GM08714 (cell line): ENCODE measurements around the gene PDE11A.

Experiments
- H3K4me3 ChIP-seq: fragments of 200-500 bp; sonication (Bioruptor generic); 2 replicates; pipeline ENCODE4 v1.5.1; 2014; ENCODE audit warnings: mild to moderate bottlenecking, low read length, inconsistent platforms
- ZNF274 ChIP-seq: IDR thresholded peaks from 2 replicates; pipeline ENCODE4 v1.6.1; 2012; ENCODE audit warnings: mild to moderate bottlenecking, low read depth, low read length

PDE11A gene

DNA sequence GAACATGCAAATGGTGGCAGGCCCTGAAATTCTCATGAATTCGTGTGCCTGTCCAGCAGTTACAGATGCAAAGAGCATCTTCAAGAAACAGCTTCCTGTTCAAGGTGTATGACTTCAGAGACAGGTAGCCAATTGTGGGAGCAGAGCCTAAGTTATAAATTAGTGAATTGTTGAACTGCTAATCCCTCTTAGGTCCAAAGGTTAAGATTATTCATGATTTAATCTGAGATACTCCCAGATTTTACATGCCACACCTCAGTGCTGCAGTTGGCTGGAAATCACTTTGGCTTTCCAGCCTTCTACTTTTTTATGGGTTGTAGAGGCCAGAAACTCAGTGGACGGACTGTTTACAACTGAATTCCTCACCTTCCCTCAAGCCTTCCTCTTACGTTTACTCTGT, 432.2 kb downstream of the PDE11A start:
- TF ChIP-seq ZNF274, result no peak
- no peak overlapping the region for H3K4me3 ChIP-seq

DNA sequence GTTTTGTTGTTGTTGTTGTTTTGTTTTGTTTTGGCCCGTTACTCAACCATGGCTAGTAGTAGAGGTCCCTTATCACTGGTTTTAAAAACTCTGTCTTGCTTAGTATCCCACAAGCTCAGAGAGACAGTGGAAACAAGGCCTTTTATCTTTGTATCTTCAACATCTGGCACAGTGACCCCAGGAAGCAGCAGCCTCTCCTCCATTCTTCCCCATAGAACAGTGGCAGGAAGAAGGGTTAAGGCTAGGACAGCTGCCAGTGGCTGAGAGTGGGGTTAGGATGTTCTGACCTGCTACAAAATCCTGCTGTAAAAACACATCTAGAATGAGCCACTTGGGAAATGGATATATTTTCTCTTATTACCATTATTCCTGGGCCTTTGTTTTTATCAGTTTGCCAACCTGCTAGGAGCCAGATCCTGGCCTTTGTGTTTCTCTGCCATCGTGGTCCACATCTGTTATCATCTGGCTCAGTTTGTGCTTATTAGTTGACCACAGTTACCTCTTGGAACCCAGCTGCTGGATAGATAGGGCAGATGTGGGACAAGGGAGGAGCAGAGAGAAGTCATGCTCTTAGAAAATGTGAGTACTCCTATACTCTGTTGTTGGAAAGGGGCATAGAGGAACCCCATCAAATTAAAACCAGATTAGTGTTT, 433.2 kb downstream of the PDE11A start:
- no peak overlapping the region for H3K4me3 ChIP-seq
- TF ChIP-seq ZNF274, result no peak

DNA sequence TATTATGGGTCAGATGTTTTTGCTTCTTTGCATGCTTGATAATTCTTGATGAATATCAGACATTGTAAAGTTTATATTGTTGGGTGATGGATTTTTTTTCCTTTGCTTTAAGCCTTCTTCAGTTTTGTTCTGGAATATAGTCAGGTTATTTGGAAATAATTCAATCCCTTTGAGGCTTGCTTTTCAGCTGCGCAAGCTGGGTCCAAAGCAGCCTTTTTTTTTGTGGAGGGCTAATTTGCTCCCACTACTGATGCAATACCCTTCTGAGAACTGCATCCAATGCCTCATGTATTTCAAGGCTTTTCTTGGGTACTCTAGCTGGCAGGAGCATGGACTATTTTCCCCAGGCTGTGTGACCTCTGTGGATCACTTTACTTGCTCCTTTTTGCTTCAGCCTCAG, 434.1 kb downstream of the PDE11A start:
- no peak overlapping the region for H3K4me3 ChIP-seq
- TF ChIP-seq ZNF274, result no peak

DNA sequence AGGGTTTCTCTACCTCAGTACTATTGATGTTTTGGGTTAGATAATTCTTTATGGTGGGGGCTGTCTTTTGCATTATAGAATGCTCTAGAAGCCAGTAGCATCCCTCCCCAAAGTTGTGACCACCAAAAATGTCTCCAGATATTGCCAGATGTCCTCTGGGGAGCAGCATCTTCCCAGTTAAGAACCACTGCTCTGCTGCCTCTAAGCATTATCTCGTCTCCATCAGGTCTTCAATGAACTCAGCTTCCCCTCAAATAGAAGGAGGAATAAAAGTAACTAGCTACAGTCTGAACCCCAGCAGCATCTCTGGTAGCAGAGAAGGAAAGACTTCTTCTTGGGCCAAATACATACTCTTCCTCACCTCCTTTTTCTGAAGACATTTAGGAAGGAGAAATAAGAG, 435.9 kb downstream of the PDE11A start:
- TF ChIP-seq ZNF274, result no peak
- H3K4me3 ChIP-seq, result no peak overlapping the region

DNA sequence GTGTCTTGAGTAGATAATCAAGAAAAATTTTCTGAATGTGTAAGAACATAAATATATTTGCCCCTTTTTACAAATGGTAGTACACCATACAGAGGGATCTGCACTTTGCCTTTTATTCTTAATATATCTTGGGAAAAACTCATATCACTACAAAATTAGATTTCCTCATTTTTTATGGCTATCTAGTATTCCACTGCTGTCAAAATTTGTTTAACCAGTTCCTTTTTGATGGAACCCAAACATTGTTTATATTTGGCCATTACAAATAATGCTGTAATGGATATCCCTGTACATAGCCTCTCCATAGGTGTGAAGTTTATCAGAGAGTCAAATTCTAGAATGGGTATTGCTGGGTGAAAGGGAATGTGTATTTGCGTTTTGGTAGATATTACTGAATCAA, 436.9 kb downstream of the PDE11A start:
- H3K4me3 ChIP-seq, result no peak overlapping the region
- TF ChIP-seq ZNF274, result no peak

DNA sequence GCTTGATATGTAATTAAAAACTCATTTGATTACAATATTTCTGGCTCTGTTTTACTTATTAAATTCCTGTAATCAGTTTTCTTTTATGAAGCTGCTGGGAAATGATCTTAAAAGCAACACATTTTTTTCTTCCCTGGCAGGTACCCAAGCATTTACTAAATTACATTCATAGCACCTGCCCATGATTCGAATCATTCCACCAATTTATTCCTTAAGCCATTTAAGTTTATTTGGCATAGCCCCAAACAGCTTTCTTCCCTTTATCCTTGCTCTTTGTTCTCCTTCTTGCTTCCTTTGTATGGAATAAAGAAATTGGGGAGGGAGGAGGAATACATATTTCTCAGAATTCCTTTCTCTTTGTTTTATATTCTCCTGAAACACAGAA, 438.7 kb downstream of the PDE11A start:
- H3K4me3 ChIP-seq, result peak overlapping the region; percentile 73
- no peak for TF ChIP-seq ZNF274

DNA sequence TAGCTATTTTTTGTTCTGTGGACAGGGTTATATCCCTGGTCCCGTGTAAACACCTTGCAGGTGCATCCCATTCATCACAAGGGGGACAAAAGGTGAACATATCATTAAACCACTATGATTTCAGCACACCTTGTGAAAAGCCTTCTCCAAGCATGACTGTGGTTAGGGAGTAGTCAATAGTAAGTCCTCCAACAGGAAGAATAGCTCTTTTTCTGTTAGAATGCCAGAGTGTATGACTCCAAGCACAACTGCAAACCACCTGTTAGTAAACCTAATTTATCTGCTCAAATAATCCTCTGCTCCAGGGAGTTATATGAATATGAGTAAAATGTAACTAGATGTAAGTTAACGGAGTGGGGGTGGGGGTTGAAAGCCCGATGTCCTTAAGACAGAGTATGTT, 439.5 kb downstream of the PDE11A start:
- no peak for TF ChIP-seq ZNF274
- H3K4me3 ChIP-seq, result no peak overlapping the region

DNA sequence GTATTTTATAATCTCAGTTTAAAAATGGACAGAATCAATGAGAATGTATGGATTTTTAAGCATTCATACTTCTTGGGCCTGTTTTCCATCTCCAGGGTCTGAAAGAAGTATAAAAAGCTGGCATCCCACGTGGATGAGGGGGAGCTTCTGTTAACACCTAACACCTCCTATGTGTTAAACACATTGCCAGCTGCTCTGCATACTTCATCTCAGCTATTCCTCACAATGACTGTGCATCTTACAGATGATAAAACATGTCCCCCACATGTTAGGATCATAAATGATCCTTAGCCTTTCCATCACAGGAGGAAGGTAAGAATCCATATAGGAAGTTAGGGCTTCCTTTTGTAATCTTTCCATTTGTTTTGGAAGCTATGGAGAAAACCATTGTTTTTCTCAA, 440.9 kb downstream of the PDE11A start:
- H3K4me3 ChIP-seq, result no peak overlapping the region
- TF ChIP-seq ZNF274, result no peak

DNA sequence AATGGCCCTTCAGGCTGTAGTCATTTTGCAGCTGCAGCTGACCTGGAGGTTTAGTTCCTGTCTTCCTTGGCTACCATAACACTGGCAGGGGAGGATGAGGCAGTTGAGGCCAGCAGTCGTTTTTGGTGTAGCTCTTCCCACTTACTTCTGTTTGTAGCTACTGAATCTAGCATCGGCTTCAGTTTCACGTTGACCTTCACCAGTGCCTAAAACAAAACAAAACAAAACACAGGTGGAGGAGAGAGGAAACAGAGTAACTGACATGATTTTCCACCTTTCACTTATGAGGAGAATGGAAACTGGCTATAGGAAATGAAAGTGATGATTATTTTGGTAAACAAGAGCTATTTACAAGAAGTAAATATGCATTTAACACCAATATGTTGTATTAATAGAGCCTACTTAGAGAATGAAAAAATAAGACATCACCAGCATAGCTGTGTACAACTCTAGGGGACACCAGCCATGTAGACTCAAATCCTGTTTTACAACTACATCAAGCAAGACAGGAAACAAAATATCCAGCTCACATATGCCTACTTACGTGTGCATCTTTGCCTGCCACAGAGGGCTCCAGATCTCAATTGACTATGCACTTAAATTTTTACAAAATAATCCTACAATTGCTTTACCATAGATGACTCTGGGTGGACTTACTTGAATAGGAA, 443.1 kb downstream of the PDE11A start:
- no peak for TF ChIP-seq ZNF274
- H3K4me3 ChIP-seq, result no peak overlapping the region

DNA sequence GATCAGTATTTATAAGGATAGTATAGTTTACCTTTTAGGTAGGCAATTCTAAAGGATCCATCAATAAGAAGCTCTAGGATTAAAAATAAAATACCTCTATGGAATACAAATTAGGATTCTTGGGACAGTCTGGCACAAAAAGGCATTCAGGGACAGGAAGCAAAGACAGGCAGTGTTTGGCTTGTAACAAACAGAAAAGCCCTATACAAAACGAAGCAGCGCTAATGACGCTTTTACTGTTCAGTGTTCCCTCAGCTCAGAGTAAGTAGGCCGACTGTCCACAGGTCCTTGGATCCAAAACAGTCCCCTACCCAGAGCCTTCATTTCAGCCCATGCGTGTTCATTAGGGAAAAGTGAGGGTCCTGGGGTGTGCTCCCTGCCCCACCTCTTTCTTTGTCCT, 443.7 kb downstream of the PDE11A start:
- no peak for TF ChIP-seq ZNF274
- no peak overlapping the region for H3K4me3 ChIP-seq

DNA sequence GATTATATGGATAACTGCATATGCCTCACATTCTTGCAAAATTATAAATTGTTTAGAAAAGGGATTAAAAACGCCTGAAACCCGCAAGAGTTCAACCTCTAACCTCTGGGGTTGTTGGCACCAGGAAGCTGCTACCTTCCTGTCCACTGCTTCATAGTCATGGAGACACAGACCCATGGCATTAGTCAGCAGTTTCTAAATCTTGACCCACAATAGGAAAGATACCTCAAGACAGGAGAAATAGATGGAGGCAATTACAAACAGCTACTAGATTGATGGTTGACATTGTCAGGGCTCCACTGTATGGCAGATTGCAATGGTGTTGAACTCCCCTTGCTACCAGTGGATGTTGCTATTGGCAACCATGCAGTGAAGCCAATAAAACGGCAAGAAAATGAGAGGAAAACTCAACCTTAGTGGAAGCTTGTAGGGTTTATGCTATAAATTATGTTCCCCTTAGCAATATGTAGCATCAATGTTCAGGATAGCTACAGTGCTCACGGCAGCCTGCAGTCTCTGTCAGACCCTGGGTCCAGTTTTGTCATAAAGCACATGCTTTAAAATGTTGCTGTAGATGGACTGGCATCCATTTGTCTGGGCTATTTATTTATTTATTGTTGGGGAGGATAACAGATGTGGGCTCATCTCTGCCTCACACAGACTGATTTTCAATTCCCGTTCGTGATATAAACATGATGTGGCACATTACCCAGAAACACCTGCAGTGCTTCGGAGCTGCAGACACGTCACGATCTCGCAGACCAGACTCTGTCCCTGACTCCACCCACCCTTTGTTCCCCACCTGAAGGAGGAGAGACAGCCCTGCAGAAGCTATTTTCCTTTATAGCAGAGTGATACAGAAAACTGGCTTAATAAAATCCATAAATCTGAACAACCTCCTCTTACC, 446.6 kb downstream of the PDE11A start:
- H3K4me3 ChIP-seq, result no peak overlapping the region
- TF ChIP-seq ZNF274, result no peak

DNA sequence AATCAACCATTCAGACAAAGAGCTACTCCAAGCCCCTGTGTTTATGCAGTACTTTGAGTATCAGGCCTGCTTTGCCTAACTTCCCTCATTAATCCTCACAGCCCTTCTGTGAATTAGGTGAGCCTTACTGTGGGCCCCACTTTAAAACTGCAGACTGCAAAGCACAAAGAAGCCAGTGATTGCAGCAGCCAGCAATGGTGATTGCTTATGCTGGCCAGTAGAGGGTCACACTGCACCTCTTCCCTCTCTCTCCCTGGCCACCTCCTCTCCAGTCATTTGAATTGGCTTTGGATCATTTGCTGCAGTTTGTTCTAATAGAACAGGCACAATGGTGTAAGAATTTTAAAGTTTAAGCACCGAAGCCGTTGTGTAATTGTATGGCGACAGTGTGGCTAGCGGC, 450.1 kb downstream of the PDE11A start:
- H3K4me3 ChIP-seq, result no peak overlapping the region
- no peak for TF ChIP-seq ZNF274

DNA sequence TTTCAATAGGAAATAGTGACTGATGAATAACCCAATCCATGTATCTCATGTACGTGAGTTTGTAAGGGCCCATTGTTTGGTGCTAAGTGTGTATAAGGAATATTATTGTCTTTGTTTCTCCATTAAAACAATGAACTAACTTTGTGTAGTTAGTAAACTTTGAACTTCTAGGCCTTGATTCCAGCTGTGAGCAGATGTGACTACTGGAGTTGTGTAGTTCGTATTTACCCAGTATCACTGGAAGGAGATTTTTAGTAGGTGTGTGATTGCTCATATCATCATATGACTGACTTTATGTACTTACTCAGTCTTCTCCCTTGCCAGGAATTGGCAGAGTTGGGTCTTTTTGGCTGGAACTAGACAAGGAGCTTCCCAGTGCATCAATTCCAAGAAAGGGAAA, 452.6 kb downstream of the PDE11A start:
- no peak for TF ChIP-seq ZNF274
- H3K4me3 ChIP-seq, result no peak overlapping the region

DNA sequence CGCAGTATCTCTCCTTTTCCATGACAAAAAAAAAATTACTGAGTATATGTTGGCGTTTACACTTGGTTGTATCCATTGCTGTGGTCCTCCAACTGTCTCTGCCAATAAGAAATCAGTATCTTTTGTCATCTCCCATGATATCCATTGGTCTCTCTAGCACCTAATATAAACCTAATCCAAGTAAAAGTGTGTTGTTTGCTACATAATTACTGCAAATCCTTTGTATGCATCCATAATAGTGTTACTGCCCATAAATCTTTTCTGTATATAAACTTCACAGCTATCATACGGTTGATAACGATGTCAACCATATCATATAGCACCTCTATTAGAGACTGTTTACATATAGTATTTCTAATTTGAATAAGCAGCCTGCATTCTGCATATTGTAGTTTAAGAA, 453.1 kb downstream of the PDE11A start:
- no peak for TF ChIP-seq ZNF274
- peak overlapping the region; percentile 71 for H3K4me3 ChIP-seq
